HG03135 (cell line): Measurements from ENCODE around the gene U2AF2.

Source experiments
- ATAC-seq: cut with Tn5 transposase; IDR thresholded peaks from one replicate; pipeline ENCODE4 v1.9.1; 2021; ENCODE audit warnings: mild to moderate bottlenecking, moderate library complexity; ENCODE audit not compliant: unreplicated experiment

Gene U2AF2

DNA sequence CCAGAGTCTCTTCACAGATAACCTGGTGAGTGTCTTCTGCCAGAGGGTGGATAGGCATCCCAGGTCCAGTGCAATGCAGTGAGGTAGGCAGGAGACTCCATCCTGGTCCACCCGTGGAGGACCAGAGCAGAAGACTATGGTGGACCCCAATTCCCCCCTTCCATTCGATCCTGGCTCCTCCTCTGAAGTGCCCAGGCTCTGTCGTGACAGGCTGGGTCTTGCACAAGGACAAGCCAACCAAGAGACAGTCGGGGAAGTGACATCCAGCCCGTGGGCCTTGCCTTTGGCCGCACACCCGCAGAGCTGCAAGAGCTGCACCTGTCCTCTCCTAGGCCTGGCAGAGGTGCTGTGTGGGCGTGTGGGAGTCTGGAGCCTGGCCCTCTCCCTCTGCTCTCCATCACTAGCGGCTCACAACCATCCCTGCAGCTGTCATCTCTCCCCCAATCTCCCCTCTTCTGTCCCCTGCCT, 33.6 kb upstream of the U2AF2 start:
- ATAC-seq: no peak

DNA sequence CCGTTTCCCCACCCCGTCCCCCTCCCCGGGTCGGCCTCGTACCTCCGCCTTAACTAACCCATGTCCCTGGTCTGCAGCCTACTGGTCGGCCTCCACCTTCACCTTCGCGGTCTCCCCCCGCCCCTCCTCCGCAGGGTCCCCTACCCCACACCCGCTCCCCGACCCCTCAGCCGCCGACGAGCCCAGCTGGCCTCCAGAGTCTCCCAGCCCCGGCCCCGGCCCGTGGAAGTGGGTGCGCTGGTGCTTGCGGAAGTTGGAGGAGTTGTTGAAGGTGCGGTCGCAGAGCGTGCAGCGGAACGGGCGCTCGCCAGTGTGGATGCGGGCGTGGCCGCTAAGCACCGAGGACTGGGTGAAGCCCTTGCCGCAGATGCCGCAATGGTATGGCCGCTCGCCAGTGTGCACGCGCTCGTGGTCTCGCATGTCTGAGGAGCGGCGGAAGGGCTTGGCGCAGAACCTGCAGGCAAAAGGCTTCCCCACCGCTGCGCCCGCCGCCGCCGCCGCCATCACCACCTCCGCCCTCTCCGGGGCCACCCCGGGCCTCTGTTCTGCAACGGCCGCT, 33.1 kb upstream of the U2AF2 start:
- ATAC-seq: no peak

DNA sequence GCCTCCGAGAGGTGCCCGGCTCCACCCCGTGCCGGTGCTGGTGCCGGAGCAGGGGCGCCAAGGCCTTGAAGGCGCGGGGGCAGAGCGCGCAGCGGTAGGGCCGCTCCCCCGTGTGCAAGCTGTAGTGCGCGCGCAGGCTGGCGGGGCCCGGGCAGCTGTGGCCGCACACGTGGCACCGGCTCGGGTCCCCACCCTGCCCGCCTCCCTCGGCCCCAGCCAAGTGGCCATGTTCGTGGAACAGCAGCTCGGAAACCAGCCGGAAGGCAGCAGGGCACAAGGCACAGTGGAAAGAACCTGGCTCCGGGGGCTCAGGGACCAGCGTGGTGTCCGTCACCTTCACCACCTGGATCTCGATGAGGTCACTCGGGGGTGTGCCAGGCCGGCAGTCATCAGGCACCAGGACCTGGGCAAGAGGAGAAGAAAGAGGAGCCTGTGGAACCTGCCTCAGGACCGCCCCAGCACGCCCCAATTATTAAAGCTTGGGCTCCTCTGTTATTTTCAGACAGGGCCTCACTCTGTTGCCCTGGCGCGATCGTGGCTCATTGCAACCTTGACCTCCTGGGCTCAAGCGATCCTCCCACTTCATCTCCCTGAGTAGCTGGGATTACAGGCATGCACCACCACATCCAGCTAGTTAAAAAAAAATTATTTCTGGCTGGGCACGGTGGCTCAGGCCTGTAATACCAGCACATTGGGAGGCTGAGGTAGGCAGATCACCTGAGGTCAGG, 32.4 kb upstream of the U2AF2 start:
- ATAC-seq: no peak

DNA sequence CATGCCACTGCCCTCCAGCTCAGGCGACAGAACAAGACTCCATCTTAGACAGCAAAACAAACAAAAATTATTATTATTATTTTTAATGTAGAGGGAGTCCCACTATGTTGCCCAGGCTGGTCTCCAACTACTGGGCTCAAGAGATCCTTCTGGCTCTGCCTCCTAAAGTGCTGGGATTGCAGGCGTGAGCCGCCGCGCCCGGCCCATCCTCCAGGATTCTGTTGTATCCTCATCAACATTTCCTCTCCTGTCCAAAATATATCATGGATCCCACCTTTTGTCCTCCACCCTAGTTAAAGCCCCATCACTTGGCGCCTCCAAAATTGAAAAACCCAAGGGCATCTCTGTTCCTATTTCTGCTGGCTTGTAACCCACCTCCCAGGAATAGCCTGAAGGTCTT, 31.7 kb upstream of the U2AF2 start:
- no peak for ATAC-seq

DNA sequence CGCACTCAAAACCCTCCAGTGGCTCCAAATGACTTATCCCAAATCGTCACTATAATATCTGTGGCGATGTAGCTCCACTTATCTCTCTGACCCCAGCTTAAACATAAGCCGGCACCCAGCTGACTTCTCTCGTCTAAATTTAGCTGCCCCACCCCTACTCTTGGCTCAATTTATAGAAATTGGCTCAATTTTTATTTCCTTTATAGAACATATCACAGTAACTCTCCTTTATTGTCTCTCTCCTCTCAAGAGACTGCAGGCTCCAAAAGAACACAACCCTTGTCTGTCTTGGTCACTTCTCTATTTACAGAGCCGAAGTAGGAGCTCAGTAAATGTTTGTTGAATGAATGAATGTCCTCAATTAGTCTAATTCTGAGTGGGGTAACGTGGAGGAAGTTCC, 31.3 kb upstream of the U2AF2 start:
- no peak for ATAC-seq

DNA sequence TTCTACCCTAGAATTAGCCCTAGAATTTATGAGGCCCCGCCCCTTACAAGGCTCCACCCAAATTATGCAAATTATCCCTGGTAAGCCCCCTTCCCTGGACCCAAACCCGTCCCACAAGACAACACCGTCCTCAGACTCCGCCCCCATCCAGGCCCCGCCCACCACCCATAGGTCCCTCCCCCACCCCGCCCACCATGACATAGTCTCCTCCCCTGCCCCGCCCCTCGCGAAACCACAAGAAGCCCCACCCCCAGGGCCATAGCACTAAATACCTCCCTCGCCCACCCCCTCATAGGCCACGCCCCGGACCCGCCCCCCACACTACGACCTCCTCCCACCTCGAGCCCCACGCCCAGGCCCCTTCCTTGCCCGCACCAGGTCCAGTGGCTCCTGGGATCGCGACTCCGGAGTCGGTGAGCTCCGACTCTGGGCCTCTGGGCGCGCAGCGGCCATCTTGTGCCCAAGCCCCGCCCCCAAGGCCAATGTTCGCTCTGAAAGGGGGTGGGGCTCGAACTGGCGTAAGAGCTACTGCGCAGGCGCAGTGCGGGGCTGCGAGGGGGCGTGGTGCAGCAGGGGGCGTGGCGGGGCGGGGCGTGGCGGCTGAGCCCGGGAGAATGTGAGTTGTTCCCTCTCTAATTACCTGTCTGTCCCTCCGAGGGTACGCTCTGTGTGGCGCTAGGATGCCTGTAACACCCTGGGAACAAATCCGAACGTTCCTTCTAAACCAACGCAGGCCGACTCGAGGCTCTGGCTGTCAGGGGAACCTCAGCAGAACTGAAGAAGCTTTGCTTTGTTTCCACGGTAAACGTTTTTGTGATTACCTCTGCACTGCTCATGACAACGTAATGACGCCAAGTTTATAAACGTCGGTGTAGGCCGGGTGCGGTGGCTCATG, 30.5 kb upstream of the U2AF2 start, which contains the start of gene ZNF784:
Gene ZNF784 (minus strand): TSS at position 458 of the 895 bp plus-strand sequence. CDS start 5 bp downstream, at position 453.
- no peak for ATAC-seq

DNA sequence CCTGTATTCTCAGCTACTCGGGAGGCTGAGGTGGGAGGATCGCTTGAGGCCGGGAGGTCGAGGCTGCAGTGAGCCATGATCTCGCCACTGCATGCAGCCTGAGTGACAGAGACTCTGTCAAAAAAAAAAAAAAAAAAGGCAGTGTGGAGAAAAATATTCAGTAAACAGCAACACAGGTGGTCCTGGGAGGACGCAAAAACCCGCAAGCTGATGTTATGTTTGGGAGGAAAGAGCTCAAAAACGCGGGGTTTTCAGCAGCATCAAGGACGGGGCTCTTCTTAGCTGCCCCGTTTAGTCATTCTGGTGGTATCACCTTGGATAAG, 29.9 kb upstream of the U2AF2 start:
- no peak for ATAC-seq

DNA sequence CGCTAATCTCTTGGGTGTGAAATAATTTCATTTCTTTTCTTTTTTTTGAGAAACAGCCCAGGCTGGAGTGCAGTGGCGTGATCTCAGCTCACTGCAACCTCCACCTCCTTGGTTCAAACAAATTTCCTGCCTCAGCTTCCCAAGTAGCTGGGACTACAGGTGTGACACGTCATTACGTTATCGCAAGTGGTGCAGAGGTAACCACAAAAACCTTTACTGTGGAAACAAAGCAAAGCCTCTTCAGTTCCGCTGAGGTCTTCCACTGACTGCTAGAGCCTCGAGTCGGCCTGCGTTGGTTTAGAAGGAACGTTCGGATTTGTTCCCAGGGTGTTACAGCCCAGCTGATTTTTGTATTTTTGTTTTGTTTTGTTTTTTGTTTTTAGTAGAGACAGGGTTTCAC, 28.5 kb upstream of the U2AF2 start:
- no peak for ATAC-seq

DNA sequence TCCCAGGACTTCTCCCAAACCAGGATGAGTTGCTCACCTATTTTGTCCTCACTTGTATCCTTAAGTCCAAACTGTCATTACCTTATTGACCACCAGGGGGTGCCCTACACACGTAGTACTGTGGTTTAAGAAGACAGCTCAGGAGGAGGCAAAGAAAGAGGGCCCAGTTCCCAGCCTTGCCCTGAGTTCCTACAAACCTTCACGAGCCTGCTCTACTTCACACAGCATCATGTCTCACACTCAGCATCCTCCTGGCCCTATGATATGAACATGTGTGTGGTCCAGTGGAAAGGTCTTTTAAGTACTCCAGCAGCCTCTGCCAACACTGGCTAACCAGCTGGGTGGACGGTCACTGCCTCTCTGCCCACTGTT, 22.4 kb upstream of the U2AF2 start:
- ATAC-seq: no peak

DNA sequence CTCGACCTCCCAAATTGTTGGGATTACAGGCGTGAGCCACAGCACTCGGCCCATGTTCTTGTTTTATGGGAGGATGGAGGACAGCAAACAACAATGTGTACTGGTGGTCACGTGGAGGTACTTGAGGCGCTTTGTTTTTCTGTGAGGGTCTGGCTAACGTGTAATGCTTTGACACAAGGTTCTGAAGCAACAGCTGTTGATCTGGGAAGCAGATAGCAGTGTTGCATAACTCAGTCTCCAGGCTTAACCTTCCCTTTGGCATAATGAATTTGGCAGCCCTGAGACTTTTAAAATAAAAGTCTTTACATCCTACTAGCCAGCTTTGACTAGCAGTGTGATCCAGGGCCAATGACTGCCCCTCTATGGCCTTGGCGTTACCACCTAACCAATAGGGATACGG, 21.0 kb upstream of the U2AF2 start:
- ATAC-seq: no peak

DNA sequence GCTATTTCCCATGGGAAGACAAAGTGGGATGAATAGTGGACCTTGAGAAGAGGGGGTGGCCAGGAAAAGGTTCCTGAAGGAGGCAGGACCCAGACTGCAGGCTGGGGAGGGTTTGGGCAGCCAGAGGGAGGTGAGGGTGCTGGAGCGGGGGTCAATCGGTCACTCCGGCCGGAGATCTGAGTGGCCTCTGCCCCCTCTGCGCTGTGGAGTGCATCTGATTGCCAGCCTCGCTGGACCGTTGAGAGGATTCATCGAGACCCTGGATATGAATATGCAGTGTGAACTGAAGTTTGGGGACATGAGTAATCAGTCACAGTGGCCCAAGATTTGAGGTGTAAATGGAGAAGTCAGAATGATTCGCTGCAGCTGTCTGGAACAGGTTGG, 19.5 kb upstream of the U2AF2 start:
- no peak for ATAC-seq

DNA sequence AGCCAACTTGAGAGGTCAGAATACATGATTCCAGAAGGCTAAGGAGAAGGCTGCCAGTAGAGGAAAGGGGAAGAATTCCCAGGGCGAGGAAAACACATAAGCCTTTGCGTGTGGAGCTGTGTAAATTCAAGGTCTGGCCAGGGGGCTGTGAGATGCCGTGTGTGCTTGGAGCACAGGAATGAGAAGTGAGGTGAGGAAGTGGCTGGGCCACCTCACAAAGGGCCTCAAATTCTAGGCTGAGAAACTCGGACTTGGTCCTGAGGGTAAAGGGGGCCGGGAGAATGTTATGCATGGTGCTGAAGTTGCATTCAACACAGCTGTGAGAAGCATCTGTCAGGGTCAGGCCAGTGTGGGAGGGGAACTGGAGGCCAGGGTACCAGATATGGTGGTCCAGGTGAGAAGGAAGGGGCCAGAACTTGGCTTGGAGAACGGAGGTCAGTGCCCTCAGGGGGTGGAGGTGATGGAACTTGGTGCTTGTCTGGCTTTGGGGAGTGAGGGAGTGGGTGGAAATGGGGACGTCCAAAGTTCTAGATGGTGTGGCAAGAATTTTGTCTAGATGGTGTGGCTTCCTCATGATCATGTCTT, 18.9 kb upstream of the U2AF2 start:
- no peak for ATAC-seq

DNA sequence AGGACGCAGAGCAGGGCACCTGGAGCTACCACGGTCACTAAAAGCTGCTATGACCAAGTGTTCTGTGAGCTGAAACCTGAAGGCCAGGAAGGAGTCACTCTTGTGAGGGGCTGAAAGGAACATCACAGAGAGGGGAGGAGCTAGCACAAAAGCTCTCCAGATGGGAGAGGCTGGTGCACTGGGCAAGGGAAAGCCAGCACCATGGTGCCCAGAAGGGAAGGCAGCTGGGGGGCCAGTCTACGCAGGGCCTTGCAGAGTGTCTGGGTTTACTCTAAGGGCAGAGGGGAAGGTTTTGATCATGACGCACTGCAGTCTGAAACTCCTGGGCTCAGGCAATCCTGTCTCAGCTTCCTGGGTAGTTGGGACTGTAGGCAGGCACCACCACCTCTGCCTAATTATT, 18.1 kb upstream of the U2AF2 start:
- ATAC-seq: no peak

DNA sequence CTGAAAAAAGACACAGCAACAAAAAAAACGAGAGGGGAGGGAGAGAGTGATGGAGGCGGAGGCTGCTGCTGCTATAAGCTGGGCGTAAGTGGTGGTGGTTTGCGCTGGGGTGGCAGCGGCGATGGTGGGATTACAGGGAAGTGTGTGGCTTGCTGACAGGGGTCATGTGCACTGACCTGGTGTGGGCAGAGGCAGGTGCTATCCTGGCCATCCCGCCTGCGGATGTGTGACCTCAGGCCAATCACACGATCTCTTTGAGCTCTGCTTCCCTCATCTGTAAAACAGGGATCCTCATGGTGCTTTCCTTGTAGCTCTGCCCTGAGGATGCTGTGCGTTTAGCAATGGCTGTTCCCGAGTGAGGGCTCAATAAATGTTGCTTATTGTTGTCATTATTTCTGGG, 17.3 kb upstream of the U2AF2 start:
- no peak for ATAC-seq

DNA sequence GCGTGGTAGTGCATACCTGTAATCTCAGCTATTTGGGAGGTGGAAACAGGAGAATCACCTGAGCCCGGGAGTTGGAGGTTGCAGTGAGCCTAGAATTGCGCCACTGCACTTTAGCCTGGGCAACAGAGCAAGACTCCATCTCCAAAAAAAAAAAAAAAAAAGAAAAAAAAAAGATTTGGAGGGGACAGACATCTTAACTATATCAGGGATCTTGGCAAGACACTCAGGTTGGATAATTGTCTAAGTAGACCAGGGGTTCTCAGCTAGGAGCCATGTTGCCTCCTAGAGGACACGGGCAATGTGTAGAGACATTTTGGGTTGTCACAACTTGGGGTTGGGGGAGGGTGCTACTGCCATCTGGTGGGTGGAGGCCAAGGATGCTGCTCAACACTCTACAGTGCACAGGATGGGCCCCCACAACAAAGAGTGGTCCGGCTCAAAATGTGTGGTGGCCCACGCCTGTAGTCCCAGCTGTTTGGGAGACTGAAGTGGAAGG, 15.9 kb upstream of the U2AF2 start:
- no peak for ATAC-seq

DNA sequence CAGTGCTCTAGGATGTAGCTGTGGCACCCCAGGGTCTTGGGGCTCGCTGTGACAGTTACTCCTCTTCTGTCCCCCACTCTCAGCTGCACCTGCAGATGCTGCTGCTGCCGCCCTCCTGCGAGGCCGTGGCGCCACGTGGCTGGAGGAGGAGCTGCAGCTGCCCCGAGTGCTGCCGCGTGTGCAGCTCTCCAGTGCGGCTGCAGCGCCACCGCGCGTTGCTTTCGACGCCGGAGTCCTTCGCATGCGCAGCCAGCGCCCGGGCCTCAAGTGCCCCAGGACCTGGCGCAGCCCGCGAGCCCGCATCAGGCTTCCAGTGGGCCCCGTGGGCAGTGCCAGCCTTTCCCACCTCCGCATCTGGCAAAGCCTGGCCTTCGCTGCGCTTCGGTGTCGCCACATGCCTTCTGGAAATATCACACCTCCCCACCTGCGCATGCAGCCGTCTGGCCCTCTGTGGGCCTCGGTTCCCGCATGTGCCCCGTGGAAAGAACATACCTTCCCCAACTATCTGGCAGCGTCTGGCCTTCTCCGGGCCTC, 14.7 kb upstream of the U2AF2 start:
- no peak for ATAC-seq

DNA sequence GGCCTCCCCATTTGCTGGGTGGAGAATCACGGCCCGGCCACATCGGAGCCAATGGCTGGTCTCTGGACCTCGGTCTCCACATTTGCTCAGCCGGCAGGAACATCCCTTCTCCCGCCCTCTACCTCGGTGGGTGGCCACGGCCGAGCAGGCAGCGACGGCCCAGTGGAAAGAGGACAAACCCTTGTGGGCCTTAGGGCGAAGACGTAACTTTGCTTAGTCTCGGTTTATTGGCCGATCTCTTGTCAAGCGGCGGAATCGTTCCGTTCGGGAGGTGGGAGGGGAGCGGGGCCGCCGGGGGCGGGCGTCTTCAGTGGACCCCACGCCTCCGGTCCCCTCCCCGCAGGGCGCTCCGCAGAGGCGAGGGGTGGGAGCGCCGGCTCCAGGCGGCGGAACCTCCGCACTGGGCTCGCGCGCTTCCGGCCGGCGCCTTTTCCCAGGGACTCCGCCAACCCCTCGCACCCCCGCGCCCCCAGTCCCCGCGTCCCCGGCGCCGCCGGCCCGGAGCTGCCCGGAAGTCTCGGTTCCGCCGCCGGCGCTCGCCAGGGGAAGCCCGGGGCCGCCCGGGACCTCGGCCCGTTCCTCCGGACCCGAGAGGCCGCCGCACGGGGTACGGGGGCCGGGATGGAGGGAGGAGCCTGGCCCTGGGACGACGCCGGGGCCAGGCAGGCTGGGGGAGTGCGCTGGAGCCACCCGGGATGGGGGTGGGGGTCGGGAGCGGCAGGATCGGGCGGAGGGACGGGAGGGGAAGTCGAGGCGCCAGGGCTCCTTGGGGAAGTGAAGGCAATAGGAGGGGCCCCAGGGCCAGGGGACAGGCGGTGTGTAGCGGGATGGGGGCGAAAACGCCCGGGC, 14.0 kb upstream of the U2AF2 start, which contains the start of gene ZNF580:
Gene ZNF580 (plus strand): TSS at position 426 of the 849 bp plus-strand sequence. CDS start 1,507 bp downstream, outside the sequence.
- ATAC-seq: no peak

DNA sequence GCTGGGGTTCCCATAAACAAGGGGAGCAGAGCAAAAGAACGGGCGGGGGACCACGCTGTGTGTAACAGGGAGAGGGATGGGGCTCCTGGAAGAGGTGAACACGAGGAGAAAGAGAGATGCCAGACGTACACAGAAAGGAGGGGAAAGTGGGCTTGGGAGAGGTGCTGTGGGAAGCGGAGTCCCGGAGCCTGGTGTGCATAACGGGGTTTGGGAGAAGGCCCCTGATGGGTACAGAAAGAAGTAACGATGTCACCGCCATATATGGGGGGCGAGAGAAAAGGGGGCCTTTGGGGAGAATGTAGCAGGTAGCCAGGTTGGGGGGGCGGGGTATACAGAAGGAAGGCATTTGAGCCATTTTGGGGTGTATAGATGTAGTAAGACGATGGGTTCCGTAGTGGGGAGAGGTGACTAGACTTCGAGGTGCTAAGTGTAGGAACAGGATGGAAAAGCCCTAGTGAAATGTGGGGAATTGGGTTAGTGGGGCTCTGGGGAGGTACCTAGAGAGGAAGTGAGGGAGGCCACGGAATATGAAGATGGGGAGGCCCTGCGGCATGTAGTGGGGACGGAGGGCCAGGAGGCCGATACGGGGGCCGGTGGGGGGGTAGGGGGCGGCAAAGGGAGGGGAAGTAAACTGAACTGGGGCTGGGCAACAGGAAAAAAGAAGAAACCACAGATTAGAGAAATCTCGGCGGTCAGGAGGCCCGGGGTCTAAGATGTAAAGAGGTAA, 13.2 kb upstream of the U2AF2 start:
- ATAC-seq: no peak
